GM18873 (cell line): Measurements from ENCODE around the gene STAT6.

ENCODE experiments used
- ATAC-seq: cut with Tn5 transposase; IDR thresholded peaks from one replicate; pipeline ENCODE4 v1.9.1; 2021; ENCODE audit warnings: mild to moderate bottlenecking, moderate library complexity, moderate number of reproducible peaks; ENCODE audit not compliant: unreplicated experiment, low FRiP score

STAT6 gene

DNA sequence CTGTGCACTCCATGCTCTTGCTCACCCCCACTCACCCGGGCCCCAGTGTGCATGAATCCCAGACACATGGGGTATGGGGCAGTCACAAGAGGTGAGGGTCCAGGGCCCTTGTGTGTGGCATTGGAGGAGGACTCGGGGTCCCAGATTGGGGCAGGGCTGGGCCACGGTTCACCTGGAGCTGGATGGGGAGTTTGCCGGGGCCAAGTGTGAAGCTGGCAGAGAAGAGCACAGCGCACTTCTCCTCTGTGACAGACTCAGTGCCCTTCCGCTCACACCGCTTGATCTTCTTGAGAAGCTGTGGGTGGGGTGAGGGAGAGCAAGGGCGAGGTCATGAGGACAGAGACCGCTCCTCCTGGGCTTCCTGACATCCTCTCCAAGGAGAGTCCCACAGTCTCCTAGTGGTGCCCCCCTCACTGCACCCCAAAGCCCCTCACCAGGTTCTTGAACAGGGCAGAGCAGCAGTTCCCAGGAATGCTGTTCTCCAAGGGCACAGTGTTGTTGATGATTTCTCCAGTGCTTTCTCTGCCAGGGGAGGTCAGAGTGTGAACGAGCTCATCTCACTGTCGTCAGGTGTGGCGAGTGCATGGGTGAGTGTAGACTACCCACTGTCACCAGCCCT is 6.8 kb downstream of the STAT6 start:
- no peak for ATAC-seq

DNA sequence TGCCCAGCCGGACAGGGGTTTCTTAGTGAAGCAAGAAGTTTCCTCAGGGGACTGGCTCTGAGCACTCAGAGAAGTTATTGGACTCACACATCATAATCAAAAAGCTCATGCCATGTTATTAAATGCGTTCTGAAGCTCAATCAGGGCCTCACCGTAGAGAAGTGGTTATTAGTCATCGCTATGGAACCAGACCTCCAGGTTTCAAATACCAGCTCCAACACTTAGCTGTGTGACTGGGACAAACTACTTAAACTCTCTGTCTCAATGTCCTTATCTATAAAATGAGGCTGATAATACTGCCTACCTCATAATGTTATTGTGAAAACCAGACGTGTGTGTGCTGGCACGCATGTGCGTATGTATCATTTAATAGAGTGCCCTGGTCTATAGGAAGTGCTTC is 7.3 kb downstream of the STAT6 start:
- ATAC-seq: no peak

DNA sequence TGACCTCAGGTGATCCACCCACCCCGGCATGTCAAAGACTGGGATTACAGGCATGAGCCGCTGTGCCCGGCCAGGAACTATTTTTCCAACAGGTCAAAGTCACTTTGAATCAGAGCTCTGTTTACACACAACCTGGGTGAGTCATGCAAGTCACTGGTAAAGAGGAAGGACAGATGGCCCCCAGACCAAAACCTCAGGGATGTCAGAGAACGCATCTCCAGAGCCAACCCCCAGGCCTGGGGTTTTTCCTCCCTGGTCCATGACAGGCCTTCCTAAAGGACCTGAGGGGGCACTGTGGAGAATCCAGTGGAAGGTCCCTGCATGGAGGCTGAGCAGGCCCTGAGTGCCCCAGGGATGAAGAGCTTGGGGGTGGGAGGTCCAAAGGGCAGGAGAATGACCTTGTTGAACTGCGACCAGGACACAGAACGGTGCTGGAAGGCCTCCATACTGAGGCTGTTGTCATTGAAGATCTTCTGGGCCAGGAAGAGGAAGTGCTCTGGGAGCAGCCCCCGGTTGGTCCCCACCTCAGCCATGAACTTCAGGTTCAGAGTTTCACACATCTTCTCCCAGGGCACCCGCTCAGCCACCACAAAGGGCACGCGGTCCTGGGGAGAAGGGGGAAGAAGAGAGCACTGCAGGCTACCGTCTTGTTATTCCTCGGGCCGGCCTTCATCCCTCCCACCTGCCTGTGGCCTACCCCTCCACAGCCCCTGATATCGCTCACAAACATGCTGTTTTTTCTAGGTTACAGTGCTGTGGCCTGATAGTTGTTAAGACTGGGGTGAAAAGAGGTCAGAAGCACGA is 9.1 kb downstream of the STAT6 start:
- ATAC-seq: no peak

DNA sequence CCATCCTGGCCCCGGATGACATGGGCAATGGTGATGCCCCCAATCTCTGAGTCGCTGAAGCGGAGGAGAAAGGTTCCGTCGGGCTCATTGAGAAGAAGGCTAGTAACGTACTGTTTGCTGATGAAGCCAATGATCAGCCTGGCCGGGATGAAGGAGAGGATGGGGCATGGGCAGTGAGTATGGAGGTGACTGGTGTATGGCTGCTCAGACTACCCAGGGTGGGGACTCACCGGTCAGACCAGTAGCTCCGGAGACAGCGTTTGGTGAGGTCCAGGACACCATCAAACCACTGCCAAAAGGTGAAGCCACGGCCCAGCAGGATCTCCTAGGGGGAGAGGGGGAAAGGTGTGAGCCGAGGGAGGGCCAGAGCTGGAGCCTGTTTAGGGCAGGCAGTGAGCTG is 11.4 kb downstream of the STAT6 start:
- ATAC-seq: no peak

DNA sequence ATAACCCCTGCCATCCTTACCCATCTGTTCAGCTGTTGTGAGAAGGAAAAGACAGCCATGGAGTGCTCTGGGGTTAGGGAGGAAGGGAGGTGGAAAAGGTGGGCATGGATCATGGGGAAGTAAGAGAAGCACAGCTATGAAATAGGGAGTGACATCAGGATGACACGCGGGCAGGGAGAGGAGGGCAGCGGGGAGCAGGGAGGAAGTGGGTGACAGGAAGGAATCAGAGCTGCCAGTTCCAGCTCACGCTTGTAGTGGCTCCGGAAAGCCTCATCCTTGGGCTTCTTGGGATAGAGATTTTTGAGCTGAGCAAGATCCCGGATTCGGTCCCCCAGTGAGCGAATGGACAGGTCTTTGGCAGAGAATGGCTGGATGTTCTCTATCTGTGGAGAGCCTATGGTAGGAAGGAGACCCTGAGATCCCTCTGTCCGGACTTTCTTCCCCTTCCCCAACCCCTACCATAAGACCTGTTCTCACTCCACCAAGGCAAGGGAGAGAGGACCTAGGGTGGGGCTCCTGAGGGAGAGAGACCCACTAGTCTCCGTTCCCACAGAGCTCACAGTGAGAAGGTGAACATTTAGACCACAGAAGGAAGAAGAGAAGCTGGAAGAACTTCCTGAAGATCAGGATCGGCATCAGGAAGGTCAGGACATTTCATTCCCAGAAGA is 12.0 kb downstream of the STAT6 start:
- ATAC-seq: no peak

DNA sequence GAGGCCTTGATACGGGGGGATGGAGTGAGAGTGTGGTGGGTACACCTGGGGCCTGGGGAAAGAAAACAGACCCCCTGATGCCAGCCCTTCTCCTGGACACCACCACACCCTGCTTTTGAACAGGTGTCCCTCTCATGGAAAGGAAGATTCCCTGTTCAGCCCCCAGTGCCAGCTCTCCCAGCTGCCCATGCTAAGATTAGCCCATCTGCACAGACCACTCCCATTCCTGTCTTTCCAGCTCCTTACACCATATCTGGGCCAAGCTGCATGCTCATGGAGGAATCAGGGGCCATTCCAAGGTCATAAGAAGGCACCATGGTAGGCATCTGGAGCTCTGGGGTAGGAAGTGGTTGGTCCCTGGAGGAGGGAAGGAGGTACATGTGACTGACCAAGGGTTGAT is 12.6 kb downstream of the STAT6 start:
- ATAC-seq: no peak

DNA sequence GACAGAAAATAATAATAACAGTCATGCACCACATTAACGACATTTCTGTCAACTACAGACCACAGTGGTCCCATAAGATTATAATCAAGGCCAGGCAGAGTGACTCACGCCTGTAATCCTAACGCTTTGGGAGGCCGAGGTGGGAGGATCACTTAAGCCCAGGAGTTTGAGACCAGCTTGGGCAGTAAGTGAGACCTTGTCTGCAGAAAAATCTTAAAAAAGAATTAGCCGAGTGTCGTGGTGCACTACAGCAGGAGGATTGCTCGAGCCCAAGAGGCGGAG is 13.7 kb downstream of the STAT6 start:
- no peak for ATAC-seq

DNA sequence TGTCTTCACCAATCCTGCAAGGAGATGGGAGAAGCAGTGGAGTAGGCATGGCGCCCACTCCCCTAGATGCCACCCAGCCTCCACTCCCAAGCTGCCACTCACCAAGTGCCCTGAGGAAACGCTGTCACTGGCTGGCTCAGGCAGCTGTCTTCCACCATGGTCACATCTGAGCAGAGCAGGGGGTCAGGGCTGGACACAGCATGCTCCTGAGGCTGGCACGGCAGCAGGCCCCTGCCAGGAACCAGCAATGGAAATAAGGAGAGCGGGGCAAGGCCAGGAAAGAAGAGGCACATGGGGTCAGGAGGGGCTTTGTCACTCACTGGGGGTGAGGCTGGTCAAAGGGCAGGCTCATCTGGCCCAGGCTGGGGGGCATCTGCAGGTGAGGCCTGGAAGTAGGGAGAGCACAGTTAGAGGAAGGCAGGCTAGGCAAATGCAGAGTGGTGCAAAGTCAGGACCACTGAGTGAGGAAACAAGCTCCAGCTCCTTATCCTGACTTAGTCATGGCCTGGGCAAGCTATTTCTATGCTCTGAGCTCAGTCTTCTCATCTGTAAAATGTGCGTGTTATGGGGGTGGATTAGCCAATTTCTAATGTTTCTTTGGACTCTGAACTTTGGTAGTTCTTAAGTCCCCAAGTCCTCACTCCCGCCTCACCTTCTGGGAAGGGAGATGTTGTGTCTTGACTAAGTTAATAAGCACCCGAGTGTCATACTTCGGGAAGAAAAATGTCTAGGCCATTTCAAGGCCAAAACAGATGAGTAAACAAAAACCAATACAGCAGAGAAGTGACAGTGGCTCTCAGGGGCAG is 14.2 kb downstream of the STAT6 start:
- ATAC-seq: no peak

DNA sequence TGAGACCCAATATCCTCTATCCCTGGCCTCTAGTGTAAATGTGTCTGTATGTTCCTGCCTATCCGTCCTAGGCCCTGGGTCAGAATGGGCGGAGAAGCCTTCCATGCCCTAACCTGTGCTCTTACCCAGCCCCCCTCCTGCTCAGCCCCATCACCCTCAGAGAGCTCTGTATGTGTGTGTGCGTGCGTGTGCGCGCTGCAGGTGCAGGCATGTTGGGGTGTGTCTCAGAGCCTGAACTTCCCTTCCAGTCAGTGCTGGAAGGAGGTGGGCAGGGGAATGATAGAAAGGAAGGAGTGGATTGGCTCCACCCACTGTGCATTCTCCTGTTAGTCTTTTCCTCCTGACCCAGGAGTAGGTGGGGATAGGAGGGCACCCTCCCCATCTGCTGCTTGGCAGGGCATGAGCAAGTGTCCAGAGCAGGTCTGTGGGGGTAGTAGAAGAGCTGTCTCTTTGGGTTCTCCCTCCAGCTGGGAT is 15.0 kb downstream of the STAT6 start:
- ATAC-seq: no peak

DNA sequence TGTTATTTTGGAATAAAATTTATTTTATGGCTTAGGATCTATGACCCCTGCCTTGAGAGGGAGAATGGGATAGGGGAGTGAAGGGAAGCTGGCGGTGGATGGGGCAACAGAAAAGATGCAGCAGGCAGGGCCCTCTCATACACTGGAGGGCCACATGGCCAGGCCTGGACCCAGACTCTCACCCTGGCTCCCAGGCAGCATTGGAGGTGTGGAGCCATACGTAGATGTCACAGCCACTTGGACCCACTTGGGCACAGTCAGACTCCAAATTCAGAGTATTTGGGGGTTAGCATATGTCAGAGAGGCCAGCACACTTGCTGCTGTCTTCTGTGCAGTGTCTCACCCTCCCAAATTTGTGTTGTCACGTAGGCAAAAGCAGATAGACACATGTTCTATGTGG is 15.7 kb downstream of the STAT6 start:
- no peak for ATAC-seq

DNA sequence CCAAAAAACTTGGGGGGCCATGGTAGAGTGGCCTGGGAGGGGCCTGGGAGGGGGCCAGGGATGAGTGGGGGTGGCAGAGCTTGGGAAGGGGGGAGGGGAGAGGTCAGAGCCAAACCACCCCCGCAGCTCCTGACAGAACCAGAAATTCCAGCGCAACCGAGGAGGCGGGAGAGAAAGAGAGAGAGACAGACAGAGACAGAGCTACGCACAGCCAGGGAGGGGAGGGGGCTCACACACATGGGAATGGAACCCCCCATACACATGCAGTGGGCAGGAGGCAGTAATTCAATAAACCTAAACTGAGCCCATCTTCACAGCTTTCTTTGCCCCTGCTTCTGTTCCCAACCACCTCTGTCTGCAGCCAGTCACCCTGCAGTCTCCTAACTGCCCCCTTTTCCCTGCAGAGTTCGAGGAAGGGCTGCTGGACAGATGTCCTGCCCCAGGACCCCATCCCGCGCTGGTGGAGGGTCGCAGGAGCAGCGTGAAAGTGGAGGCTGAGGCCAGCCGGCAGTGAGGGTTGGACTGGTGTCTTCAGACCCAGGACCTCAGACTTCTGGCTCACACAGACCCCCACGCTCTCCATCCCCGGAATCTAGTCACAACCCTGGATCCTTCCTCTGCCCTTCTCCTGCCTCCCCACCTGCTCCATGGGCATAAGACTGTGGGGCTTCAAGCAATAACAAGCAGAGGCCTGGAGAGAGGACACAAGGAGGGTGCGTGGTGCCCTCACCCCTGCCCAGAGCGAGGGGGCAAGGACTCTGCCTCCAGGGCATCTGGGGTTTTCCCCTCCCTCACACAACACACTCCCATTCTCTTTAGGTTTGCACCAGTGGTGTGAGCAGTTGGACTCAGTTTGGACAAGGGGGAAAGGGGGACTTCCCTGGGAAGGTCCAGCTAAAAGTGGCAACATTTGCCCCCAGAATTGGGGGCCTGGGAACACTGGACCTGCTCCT is 16.7 kb downstream of the STAT6 start:
- no peak for ATAC-seq

DNA sequence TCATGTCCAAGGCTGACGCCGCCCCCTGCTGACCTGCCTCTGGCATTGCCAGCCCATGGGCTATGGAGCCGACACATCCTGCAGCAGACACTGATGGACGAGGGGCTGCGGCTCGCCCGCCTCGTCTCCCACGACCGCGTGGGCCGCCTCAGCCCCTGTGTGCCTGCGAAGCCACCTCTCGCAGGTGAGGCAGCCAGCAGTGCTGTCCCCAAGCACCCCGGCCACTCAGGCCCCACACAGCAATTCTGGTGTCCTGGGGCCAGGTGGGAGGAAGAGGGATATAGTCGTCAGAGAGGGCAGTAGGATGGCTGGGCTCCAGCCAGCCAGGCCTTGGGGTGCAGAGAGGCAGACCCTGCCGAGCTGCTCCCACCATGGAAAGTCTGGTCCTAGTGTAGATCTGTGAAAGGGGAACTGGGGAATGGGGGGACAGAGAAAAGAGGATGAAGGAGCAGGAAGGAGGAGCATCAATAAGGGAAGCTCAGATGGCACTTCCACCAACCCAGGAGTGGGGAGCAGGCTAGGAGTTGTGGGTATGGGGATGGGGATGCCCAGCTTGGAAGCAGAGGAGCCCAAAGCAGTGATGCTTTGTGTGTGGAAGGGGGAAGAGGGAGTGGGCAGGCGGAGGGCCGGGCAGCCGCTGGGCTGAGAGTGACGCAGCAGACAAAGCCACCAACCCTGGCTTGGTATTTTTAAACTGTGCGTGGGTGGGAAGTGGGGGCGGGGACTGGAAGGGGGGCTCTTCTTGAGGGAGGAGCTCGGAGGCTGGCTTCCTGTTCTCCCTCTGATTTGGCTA is 17.6 kb downstream of the STAT6 start:
- ATAC-seq: no peak

DNA sequence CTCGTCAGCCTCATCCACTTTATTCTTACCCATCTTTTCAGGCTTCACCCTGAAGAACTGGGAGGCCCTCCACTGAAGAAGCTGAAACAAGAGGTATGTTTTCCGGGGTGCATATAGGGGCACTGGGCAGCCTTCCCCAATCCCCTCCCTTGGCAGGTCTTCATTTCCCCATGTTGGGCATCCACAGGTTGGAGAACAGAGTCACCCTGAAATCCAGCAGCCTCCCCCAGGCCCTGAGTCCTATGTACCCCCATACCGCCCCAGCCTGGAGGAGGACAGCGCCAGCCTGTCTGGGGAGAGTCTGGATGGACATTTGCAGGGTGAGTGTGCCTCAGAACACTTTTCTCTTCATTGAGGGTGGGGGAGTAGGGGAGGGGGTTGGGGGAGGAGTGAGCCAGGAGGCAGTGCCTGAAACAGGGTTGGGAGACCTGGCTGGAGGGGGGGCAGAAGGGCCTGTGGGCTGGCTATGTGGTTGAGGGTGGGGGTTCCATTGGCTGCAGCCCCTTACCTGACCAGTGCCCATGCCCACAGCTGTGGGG is 18.2 kb downstream of the STAT6 start:
- ATAC-seq: no peak

DNA sequence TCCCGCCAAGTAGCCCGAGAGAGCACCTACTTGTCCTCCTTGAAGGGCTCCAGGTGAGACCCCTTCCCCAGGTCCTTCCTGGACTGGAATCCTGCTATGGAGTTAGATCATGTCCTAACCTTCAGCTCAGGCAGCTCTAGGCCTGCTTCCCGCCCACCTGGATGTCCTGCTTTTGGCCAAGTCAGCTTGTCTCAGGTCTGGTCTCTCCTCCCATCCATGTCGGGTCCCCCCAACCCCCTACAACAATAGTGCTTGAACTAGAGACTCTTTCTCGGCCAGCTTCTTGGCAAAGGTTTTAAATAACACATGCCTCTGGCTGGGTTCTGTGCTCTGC is 18.7 kb downstream of the STAT6 start:
- ATAC-seq: no peak

DNA sequence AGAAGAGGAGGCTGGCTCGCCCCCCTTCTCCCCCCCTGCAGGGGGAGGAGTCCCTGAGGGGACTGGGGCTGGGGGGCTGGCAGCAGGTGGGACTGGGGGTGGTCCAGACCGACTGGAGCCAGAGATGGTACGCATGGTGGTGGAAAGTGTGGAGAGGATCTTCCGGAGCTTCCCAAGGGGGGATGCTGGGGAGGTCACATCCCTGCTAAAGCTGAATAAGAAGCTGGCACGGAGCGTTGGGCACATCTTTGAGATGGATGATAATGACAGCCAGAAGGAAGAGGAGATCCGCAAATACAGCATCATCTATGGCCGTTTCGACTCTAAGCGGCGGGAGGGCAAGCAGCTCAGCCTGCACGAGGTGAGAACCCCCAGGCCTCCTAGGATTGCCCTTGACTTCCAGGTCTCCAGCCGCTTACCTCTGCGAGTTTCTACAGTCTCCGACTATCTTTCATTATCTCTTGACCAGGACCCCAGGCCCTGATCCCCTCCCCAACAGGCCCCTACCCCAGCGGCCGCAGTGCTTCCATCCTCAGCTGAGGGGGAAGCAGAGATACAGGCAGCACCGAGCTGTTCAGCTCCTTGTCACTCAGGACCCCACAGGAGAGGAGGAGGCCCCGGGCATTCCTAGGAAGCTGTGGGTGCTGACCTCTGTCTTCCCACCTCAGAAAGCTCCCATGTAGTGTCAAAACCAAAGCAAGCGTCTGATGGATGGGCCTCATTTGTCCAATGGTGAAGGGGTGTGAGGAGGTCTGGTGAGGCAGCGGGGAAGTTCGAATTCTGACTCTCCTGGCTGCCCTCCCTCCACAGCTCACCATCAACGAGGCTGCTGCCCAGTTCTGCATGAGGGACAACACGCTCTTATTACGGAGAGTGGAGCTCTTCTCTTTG is 19.3 kb downstream of the STAT6 start:
- ATAC-seq: no peak

DNA sequence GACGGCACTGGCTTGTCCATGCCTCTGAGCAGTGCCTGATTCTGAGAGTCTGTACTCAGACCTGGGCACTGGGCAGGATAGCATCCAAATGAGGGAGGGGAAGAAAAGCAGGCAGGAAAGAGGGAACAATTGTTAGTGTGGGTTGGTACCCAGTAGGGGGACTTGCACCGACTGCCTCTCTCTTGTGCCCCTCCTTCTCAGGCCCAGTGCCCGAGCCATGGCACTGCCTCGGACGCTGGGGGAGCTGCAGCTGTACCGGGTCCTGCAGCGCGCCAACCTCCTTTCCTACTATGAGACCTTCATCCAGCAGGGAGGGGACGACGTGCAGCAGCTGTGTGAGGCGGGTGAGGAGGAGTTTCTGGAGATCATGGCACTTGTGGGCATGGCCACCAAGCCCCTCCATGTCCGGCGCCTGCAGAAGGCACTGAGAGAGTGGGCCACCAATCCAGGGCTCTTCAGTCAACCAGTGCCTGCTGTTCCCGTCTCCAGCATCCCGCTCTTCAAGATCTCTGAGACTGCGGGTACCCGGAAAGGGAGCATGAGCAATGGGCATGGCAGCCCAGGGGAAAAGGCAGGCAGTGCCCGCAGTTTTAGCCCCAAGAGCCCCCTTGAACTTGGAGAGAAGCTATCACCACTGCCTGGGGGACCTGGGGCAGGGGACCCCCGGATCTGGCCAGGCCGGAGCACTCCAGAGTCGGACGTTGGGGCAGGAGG is 20.1 kb downstream of the STAT6 start:
- ATAC-seq: no peak

DNA sequence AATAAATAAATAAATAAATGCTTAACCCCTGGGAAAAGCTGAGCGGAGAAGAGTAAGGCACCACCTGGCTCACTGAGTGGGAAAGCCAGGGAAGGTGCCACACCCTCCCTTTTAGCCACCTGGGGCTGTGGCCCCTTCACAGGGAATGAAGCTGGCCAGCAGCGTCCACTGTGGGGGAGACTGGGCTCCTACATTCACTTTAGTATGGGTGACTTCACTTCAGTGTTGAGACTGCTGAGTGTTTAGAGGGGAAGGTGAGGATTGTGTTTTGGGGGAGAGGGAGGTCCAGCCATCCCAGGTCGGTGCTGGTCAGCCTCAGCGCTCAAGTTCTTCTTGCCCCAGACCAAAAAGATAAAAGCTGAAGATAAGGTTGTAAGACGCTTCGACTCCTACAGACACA is 20.7 kb downstream of the STAT6 start:
- ATAC-seq: no peak
